ENCODE results near the gene PPFIBP1.
"Not testable (repeated sequence)": the region's sequence is repeated elsewhere in the genome, so short reads cannot be mapped to it uniquely, and the experiment has no call there.

DNA sequence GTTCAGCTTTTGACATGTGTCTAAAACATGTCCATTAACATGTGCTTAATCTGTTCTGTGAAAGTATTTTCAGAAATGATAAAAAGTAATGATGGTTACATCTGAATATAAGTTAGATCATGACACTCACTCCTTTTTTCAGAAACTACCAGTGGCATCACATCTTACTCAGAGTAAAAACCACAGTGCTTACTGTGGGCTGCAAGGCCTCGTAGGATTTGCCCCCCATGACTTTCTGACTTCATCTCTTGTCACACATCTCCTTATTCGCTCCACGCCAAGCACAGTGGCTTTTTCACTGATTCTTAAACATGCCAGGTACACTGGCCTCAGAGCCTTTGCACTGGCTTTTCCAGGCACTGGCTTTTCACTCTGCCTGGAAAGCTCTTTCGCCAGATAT lies 112.6 kb downstream of the PPFIBP1 start:
- TF ChIP-seq, protein P1, sequence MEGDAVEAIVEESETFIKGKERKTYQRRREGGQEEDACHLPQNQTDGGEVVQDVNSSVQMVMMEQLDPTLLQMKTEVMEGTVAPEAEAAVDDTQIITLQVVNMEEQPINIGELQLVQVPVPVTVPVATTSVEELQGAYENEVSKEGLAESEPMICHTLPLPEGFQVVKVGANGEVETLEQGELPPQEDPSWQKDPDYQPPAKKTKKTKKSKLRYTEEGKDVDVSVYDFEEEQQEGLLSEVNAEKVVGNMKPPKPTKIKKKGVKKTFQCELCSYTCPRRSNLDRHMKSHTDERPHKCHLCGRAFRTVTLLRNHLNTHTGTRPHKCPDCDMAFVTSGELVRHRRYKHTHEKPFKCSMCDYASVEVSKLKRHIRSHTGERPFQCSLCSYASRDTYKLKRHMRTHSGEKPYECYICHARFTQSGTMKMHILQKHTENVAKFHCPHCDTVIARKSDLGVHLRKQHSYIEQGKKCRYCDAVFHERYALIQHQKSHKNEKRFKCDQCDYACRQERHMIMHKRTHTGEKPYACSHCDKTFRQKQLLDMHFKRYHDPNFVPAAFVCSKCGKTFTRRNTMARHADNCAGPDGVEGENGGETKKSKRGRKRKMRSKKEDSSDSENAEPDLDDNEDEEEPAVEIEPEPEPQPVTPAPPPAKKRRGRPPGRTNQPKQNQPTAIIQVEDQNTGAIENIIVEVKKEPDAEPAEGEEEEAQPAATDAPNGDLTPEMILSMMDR (IDR thresholded peaks at IDR 0.05): not testable (repeated sequence)
- TF ChIP-seq POLR2A, POLR2AphosphoS5 (IDR thresholded peaks at IDR 0.05): not testable (repeated sequence)

All from breast epithelium (tissue), 3 donors.